ENCODE measurements around the gene EMC10. TPM values are rescaled to one million over a fixed set of nuclear protein-coding genes. Genes with fewer than 3 reads are reported as not detected.
"Not testable (repeated sequence)": the region's sequence is repeated elsewhere in the genome, so short reads cannot be mapped to it uniquely, and the experiment has no call there.

EMC10 gene
- total RNA-seq, 1 experiment from 2014 or later, result 228 TPM

DNA sequence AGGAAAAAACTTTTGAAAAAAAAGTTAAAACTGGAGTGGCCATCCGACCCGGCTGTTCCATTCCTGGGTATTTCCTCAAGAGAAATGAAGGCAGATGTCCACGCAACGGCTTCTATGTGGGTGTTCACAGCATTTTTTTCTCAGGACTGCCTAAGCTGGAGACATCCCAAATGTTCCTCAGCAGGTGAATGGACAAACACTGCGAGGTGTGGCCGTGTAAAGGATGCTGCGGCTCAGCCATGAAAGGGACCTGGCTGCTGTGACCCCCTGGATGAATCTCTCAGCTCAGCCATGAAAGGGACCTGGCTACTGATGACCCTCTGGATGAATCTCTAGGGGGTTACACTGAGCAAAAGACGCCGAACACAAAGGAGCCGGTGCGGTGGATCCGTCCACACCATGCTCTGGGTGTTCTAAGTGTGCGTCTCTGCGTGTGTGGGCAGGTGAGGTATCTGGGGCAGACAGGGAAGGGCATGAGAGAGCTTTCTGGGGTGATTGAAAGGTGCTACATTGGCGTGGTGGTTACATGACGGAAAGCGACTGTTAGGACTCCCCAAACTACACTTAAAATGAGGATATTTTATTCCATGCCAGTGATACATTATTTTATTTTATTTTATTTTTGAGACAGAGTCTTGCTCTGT is 44.6 kb downstream of the EMC10 start:
- Histone ChIP-seq H3K27me3 (ENCODE audit: low read length) (no peaks in the 10 kb centered on the region), H3K9me3 (ENCODE audit: low read length) (no peaks in the 10 kb centered on the region), H3K36me3 (ENCODE audit: low read depth, low read length) (no peaks in the 10 kb centered on the region), H3K4me3 (ENCODE audit: low read length) (no peak overlapping the region), H3K27ac (ENCODE audit: low read length) (no peak overlapping the region), H3K9ac (ENCODE audit: low read length) (no peak overlapping the region), H3K4me1 (ENCODE audit: insufficient read depth, low read length) (peaks cover 3% of the 10 kb centered on the region; the same call in 1 of the 2 replicates), H3K4me2 (ENCODE audit: low read length) (no peak overlapping the region), H4K20me1 (ENCODE audit: low read length) (no peaks in the 10 kb centered on the region), H2AFZ (ENCODE audit: low read length) (no peak overlapping the region), H3K79me2 (ENCODE audit: low read length) (no peaks in the 10 kb centered on the region), H3F3A (ENCODE audit: low read length, unreplicated experiment) (no peaks in the 10 kb centered on the region), H3K9me2 (replicated peaks; ENCODE audit: low read length) (no peaks in the 10 kb centered on the region)
- intact Hi-C loops (cut with micrococcal nuclease), result no loop called here
- ChIA-PET CTCF (no interaction called here), POLR2A (ENCODE audit: unreplicated experiment) (interaction anchor here (0.7 kb wide), 1 partner anchor 208 kb away, joined by 3 read pairs; no protein-coding TSS in a partner anchor)
- TF ChIP-seq, protein P1, sequence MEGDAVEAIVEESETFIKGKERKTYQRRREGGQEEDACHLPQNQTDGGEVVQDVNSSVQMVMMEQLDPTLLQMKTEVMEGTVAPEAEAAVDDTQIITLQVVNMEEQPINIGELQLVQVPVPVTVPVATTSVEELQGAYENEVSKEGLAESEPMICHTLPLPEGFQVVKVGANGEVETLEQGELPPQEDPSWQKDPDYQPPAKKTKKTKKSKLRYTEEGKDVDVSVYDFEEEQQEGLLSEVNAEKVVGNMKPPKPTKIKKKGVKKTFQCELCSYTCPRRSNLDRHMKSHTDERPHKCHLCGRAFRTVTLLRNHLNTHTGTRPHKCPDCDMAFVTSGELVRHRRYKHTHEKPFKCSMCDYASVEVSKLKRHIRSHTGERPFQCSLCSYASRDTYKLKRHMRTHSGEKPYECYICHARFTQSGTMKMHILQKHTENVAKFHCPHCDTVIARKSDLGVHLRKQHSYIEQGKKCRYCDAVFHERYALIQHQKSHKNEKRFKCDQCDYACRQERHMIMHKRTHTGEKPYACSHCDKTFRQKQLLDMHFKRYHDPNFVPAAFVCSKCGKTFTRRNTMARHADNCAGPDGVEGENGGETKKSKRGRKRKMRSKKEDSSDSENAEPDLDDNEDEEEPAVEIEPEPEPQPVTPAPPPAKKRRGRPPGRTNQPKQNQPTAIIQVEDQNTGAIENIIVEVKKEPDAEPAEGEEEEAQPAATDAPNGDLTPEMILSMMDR (conservative IDR thresholded peaks at IDR 0.05; ENCODE audit: low read depth, low read length), result no peak
- TF ChIP-seq EZH2phosphoT487 (IDR thresholded peaks at IDR 0.05; ENCODE audit: borderline replicate concordance, low read length) (no peak), EZH2 (IDR thresholded peaks at IDR 0.05; ENCODE audit: low read length, unreplicated experiment) (no peak)
- DNase-seq (no peak), ATAC-seq (no peak)
- BruUV-seq (replicated peaks), result no TSS peak

GRCh38 chr19:50522881-50523280 is 46.6 kb downstream of the EMC10 start:
- no peaks in the 10 kb centered on the region for H4K20me1 ChIP-seq (ENCODE audit: low read length)
- H3K9me2 ChIP-seq (replicated peaks; ENCODE audit: low read length), result no peaks in the 10 kb centered on the region
- H3K4me2 ChIP-seq (ENCODE audit: low read length), result no peak overlapping the region
- H2AFZ ChIP-seq (ENCODE audit: low read length), result no peak overlapping the region
- no TSS peak for BruUV-seq (replicated peaks)
- no peaks in the 10 kb centered on the region for H3F3A ChIP-seq (ENCODE audit: low read length, unreplicated experiment)
- no peak overlapping the region for H3K9ac ChIP-seq (ENCODE audit: low read length)
- H3K27me3 ChIP-seq (ENCODE audit: low read length), result peaks cover 6% of the 10 kb centered on the region
- no peaks in the 10 kb centered on the region for H3K36me3 ChIP-seq (ENCODE audit: low read depth, low read length)
- ATAC-seq, result no peak
- H3K4me1 ChIP-seq (ENCODE audit: insufficient read depth, low read length), result no peaks in the 10 kb centered on the region
- ChIA-PET POLR2A (ENCODE audit: unreplicated experiment) (no interaction called here), CTCF (interaction anchor here (0.6 kb wide), 1 partner anchor 222 kb away, joined by 4 read pairs; no protein-coding TSS in a partner anchor)
- no peak overlapping the region for H3K27ac ChIP-seq (ENCODE audit: low read length)
- no peaks in the 10 kb centered on the region for H3K79me2 ChIP-seq (ENCODE audit: low read length)
- no peak overlapping the region for H3K4me3 ChIP-seq (ENCODE audit: low read length)
- intact Hi-C loops (cut with micrococcal nuclease), result no loop called here
- no peak for TF ChIP-seq EZH2 (IDR thresholded peaks at IDR 0.05; ENCODE audit: low read length, unreplicated experiment)
- TF ChIP-seq, protein P1 (conservative IDR thresholded peaks at IDR 0.05; ENCODE audit: low read depth, low read length), result no peak
- TF ChIP-seq EZH2phosphoT487 (IDR thresholded peaks at IDR 0.05; ENCODE audit: borderline replicate concordance, low read length), result no peak
- no peaks in the 10 kb centered on the region for H3K9me3 ChIP-seq (ENCODE audit: low read length)
- no peak for DNase-seq

DNA sequence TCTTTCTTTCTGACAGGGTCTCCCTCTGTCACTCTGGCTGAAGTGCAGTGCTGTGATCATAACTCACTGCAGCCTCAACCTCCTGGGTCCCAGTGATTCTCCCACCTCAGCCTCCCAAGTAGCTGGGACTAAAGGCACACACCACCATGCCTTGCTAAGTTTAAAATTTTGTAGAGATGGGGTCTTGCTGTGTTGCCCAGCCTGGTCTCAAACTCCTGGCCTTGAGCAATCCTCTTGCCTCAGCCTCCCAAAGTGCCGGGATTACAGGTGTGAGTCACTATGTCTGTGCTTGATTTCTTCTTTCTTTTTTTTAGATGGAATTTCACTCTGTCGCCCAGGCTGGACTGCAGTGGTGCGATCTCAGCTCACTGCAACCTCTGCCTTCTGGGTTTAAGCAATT is 51.7 kb downstream of the EMC10 start:
- H3K27ac ChIP-seq (ENCODE audit: low read length); CTCF ChIA-PET; H3K9me2 ChIP-seq (replicated peaks; ENCODE audit: low read length); H2AFZ ChIP-seq (ENCODE audit: low read length); H3K4me3 ChIP-seq (ENCODE audit: low read length); H3F3A ChIP-seq (ENCODE audit: low read length, unreplicated experiment); ATAC-seq; H3K79me2 ChIP-seq (ENCODE audit: low read length); H4K20me1 ChIP-seq (ENCODE audit: low read length); H3K4me2 ChIP-seq (ENCODE audit: low read length); H3K9ac ChIP-seq (ENCODE audit: low read length); POLR2A ChIA-PET (ENCODE audit: unreplicated experiment); intact Hi-C loops (cut with micrococcal nuclease); BruUV-seq (replicated peaks); DNase-seq; H3K4me1 ChIP-seq (ENCODE audit: insufficient read depth, low read length); H3K9me3 ChIP-seq (ENCODE audit: low read length); H3K36me3 ChIP-seq (ENCODE audit: low read depth, low read length): not testable (repeated sequence)
- H3K27me3 ChIP-seq (ENCODE audit: low read length), result peaks cover 27% of the 10 kb centered on the region
